NCI-H446 treated with DMSO at 0.1 percent for 48 hours (cell line): ENCODE results near the gene GMCL1.
A peak's percentile ranks its signal among the peaks of the same experiment; 100 is the strongest.
"Not testable (repeated sequence)": the region's sequence is repeated elsewhere in the genome, so short reads cannot be mapped to it uniquely, and the experiment has no call there.

Source experiments
- DNase-seq: peaks from one replicate; lab custom pipeline; 2025; lab: John Stamatoyannopoulos, UW

GMCL1 gene

GRCh38 chr2:69829256-69830044, at the start of gene GMCL1:
TSS of gene GMCL1 (plus strand) at chr2:69829660. CDS start at chr2:69829893, 233 bp downstream.
- peak; percentile 84 for DNase-seq

- no peak for DNase-seq
Measured at GRCh38 chr2:69780921-69781320, 48.5 kb upstream of the GMCL1 start.

- no peak for DNase-seq
Measured at GRCh38 chr2:69781321-69782248, 47.9 kb upstream of the GMCL1 start.

- no peak for DNase-seq
Measured at GRCh38 chr2:69784228-69784627, 45.2 kb upstream of the GMCL1 start.

GRCh38 chr2:69785358-69785757, 44.1 kb upstream of the GMCL1 start:
- DNase-seq, result no peak

GRCh38 chr2:69786052-69786560, 43.4 kb upstream of the GMCL1 start:
- DNase-seq, result no peak

GRCh38 chr2:69789175-69789721, 40.2 kb upstream of the GMCL1 start:
- DNase-seq, result no peak

- no peak for DNase-seq
Measured at GRCh38 chr2:69789772-69790600, 39.5 kb upstream of the GMCL1 start.

GRCh38 chr2:69790601-69790959, 38.9 kb upstream of the GMCL1 start:
- no peak for DNase-seq

GRCh38 chr2:69791045-69791444, 38.4 kb upstream of the GMCL1 start:
- DNase-seq, result no peak

- no peak for DNase-seq
Measured at GRCh38 chr2:69796174-69796573, 33.3 kb upstream of the GMCL1 start.

- no peak for DNase-seq
Measured at GRCh38 chr2:69797235-69797634, 32.2 kb upstream of the GMCL1 start.

- DNase-seq, result no peak
Measured at GRCh38 chr2:69797836-69798289, 31.6 kb upstream of the GMCL1 start.

- no peak for DNase-seq
Measured at GRCh38 chr2:69798290-69798908, 31.1 kb upstream of the GMCL1 start.

GRCh38 chr2:69798909-69799526, 30.4 kb upstream of the GMCL1 start:
- no peak for DNase-seq

GRCh38 chr2:69801745-69802290, 27.6 kb upstream of the GMCL1 start:
- no peak for DNase-seq

- not testable (repeated sequence) for DNase-seq
Measured at GRCh38 chr2:69802781-69803367, 26.6 kb upstream of the GMCL1 start.

GRCh38 chr2:69804416-69804815, 25.0 kb upstream of the GMCL1 start:
- DNase-seq, result no peak

- DNase-seq, result no peak
Measured at GRCh38 chr2:69805887-69806286, 23.6 kb upstream of the GMCL1 start.
